SKM-1 treated with dmso at 0.1 percent for 144 hours (cell line): ENCODE measurements around the gene LIPA.

Experiments
- DNase-seq: peaks from one replicate; lab custom pipeline; 2025; ENCODE audit not compliant: unreplicated experiment; lab: John Stamatoyannopoulos, UW

Gene LIPA

GRCh38 chr10:89241486-89242344 lies 9.9 kb downstream of the LIPA start:
- peak; percentile 50 for DNase-seq

GRCh38 chr10:89241026-89241425 lies 10.5 kb downstream of the LIPA start:
- DNase-seq = no peak

GRCh38 chr10:89240519-89240918 lies 11.1 kb downstream of the LIPA start:
- DNase-seq = no peak

- DNase-seq = no peak
Observed at GRCh38 chr10:89238956-89239644, 12.5 kb downstream of the LIPA start.

- no peak for DNase-seq
Observed at GRCh38 chr10:89237849-89238248, 13.7 kb downstream of the LIPA start.

- DNase-seq = no peak
Observed at GRCh38 chr10:89236226-89236797, 15.3 kb downstream of the LIPA start.

GRCh38 chr10:89235073-89235798 lies 16.3 kb downstream of the LIPA start:
- no peak for DNase-seq

- no peak for DNase-seq
Observed at GRCh38 chr10:89233033-89233432, 18.5 kb downstream of the LIPA start.

GRCh38 chr10:89228962-89229361 lies 22.6 kb downstream of the LIPA start:
- no peak for DNase-seq

GRCh38 chr10:89228146-89228545 lies 23.4 kb downstream of the LIPA start:
- no peak for DNase-seq

- DNase-seq = no peak
Observed at GRCh38 chr10:89226891-89227290, 24.7 kb downstream of the LIPA start.

GRCh38 chr10:89224739-89225443 lies 26.7 kb downstream of the LIPA start:
- DNase-seq = no peak

GRCh38 chr10:89221919-89222318 lies 29.7 kb downstream of the LIPA start:
- DNase-seq = no peak

- DNase-seq = no peak
Observed at GRCh38 chr10:89219513-89220218, 31.9 kb downstream of the LIPA start.

GRCh38 chr10:89217057-89217990 lies 34.3 kb downstream of the LIPA start:
- DNase-seq = peak; percentile 52

GRCh38 chr10:89216056-89216455 lies 35.5 kb downstream of the LIPA start:
- DNase-seq = no peak

- DNase-seq = no peak
Observed at GRCh38 chr10:89215511-89215910, 36.1 kb downstream of the LIPA start.

GRCh38 chr10:89214566-89215165 lies 36.9 kb downstream of the LIPA start:
- no peak for DNase-seq
